Measurements from ENCODE around the gene USP3. TPM values are rescaled to one million over a fixed set of nuclear protein-coding genes. Genes with fewer than 3 reads are reported as not detected.

The USP3 gene
- total and polyA plus RNA-seq, 10 of the 15 experiments (the other 5 are each of a cell fraction or from before 2014, with no cell fraction given) = 23.8 to 64.5 (median 50.3) TPM

DNA sequence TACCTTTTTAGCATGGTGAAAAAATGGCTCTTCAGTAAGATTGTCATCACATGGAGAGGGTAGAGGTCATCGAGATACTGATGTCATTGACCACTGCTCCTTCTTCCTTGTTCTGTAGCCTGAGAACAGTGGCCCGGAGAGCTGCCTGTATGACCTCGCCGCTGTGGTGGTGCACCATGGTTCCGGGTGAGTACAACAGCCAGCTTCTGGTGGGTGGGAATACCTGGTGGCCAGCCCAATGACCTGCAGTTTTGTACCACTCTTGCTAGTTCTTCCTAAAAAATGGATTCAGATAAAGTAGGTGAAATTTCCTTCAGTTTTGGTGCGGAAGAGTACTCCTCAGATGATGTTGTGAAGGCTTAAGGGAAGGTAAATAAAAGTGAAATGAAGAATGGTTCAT is 84.4 kb downstream of the USP3 start:
- H3K4me3 ChIP-seq = no peak overlapping the region
- DNase-seq (ENCODE audit: low read depth, low spot score) = no peak
- ChIA-PET RAD21 (ENCODE audit: unreplicated experiment) (interaction anchor here (2.2 kb wide), 1 partner anchor 122 kb away, joined by 8 read pairs; no protein-coding TSS in a partner anchor), CTCF (interaction anchor here (1.1 to 1.6 kb wide), 3 partner anchors 10 to 458 kb away, joined by 3 to 4 read pairs (median 3); partner anchors contain the start of gene DAPK2), SMC1A (ENCODE audit: uncharacterized antibody, unreplicated experiment) (interaction anchor here (1.2 to 1.8 kb wide), 6 partner anchors 36 to 126 kb away, joined by 3 to 8 read pairs (median 3); no protein-coding TSS in a partner anchor), POLR2A (no interaction called here)
- no peaks in the 10 kb centered on the region; the same call in 1 of the 2 replicates for H4K20me1 ChIP-seq (ENCODE audit: control insufficient read depth, insufficient read depth)
- no peak overlapping the region for H3K9ac ChIP-seq (ENCODE audit: control insufficient read depth, insufficient read depth, low read length)
- no peak overlapping the region for H2AFZ ChIP-seq (ENCODE audit: control insufficient read depth, low read depth, low read length)
- in situ Hi-C loops (cut with MboI) = loop anchor here (25.0 kb wide), 1 partner anchor 302 kb away; the partner anchor contains the start of gene APH1B
- peaks cover 20% of the 10 kb centered on the region for H3K4me1 ChIP-seq (ENCODE audit: control insufficient read depth, insufficient read depth, low read length)
- TF ChIP-seq TCF12 (IDR thresholded peaks at IDR 0.05; ENCODE audit: low read depth, low read length) (no peak), JUNB (IDR thresholded peaks at IDR 0.05) (no peak), NFIC (IDR thresholded peaks at IDR 0.05; ENCODE audit: low read depth, low read length) (no peak), SREBF2 (IDR thresholded peaks at IDR 0.05; ENCODE audit: low read length) (no peak), STAT3 (IDR thresholded peaks at IDR 0.05; ENCODE audit: low read depth, low read length) (no peak), LARP7 (IDR thresholded peaks at IDR 0.05) (no peak)
- TF ChIP-seq, protein P1, sequence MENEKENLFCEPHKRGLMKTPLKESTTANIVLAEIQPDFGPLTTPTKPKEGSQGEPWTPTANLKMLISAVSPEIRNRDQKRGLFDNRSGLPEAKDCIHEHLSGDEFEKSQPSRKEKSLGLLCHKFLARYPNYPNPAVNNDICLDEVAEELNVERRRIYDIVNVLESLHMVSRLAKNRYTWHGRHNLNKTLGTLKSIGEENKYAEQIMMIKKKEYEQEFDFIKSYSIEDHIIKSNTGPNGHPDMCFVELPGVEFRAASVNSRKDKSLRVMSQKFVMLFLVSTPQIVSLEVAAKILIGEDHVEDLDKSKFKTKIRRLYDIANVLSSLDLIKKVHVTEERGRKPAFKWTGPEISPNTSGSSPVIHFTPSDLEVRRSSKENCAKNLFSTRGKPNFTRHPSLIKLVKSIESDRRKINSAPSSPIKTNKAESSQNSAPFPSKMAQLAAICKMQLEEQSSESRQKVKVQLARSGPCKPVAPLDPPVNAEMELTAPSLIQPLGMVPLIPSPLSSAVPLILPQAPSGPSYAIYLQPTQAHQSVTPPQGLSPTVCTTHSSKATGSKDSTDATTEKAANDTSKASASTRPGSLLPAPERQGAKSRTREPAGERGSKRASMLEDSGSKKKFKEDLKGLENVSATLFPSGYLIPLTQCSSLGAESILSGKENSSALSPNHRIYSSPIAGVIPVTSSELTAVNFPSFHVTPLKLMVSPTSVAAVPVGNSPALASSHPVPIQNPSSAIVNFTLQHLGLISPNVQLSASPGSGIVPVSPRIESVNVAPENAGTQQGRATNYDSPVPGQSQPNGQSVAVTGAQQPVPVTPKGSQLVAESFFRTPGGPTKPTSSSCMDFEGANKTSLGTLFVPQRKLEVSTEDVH (IDR thresholded peaks at IDR 0.05; ENCODE audit: low read depth, partially characterized antibody) = no peak
- intact Hi-C loops (cut with micrococcal nuclease; ENCODE audit: unreplicated experiment) = no loop called here
- H3K36me3 ChIP-seq (ENCODE audit: control insufficient read depth in 2 of 2, insufficient read depth in 2 of 2, low read length in 1 of 2) = peaks cover 11 to 32% of the 10 kb centered on the region in 2 experiments; a peak in 3 of 4 replicates
- no peak for FAIRE-seq
- no peak for ATAC-seq
- H3K4me2 ChIP-seq (ENCODE audit: control insufficient read depth, insufficient read depth) = no peak overlapping the region
- no peaks in the 10 kb centered on the region for H3K79me2 ChIP-seq (ENCODE audit: control insufficient read depth, insufficient read depth, low read length)
- WGBS (ENCODE audit: insufficient coverage, insufficient replicate concordance, low lambda C conversion rate, missing lambda C conversion rate) = 94% methylated on average over 6 of the region's 6 CpGs
- H3K27me3 ChIP-seq (replicated peaks in 1 of 2; ENCODE audit: control insufficient read depth in 2 of 2, insufficient read depth in 2 of 2, low read length in 1 of 2) = no peaks in the 10 kb centered on the region
- H3K9me3 ChIP-seq (replicated peaks; ENCODE audit: control insufficient read depth, insufficient read depth, low read length) = no peaks in the 10 kb centered on the region; the same call in 2 of the 3 replicates
- BruUV-seq (replicated peaks) = no TSS peak
- no peak overlapping the region for H3K27ac ChIP-seq (ENCODE audit: control insufficient read depth, insufficient read depth)
